ENCODE results near the gene ATF7IP2. TPM values are rescaled to one million over a fixed set of nuclear protein-coding genes. Genes with fewer than 3 reads are reported as not detected.

ATF7IP2 gene
- total RNA-seq, 1 donor from 2014 or later: 8.6 TPM

DNA sequence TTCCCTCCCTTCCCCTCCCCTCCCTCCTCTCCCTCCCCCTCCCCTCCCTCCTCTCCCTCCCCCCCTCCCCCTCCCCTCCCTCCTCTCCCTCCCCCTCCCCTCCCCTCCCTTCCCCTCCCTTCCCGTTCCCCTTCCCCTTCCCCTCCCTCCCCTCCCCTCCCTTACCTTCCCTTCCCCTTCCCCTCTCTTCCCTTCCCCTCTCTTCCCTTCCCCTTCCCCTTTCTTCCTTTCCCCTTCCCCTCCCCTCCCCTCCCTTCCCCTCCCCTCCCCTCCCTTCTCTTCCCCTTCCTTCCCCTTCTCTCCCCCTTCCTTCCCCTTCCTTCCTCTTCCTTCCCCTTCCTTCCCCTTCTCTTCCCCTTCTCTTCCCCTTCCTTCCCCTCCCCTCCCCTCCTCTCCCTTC, 133.4 kb downstream of the ATF7IP2 start:
- Mint-ChIP-seq H3K4me1 (ENCODE audit: low read depth, unreplicated experiment) (no peaks in the 10 kb centered on the region), H3K27me3 (ENCODE audit: low read depth, unreplicated experiment) (peaks cover 2% of the 10 kb centered on the region), H3K27ac (ENCODE audit: unreplicated experiment) (no peak overlapping the region), H3K4me3 (ENCODE audit: unreplicated experiment) (no peak overlapping the region), H3K36me3 (ENCODE audit: low read depth, unreplicated experiment) (no peaks in the 10 kb centered on the region), H3K9me3 (ENCODE audit: unreplicated experiment) (no peaks in the 10 kb centered on the region)
- Histone ChIP-seq H3K4me1 (ENCODE audit: insufficient read depth, low read length) (no peaks in the 10 kb centered on the region), H4K20me1 (ENCODE audit: insufficient read depth, low read length) (no peaks in the 10 kb centered on the region), H3K27ac (ENCODE audit: low read depth, low read length) (no peak overlapping the region), H3K79me2 (ENCODE audit: insufficient read depth, low read length) (no peaks in the 10 kb centered on the region), H3K36me3 (ENCODE audit: insufficient read depth, low read length) (no peaks in the 10 kb centered on the region), H3K27me3 (ENCODE audit: insufficient read depth, low read length) (no peaks in the 10 kb centered on the region), H3K9ac (ENCODE audit: low read length) (no peak overlapping the region), H3K4me2 (ENCODE audit: low read length) (no peak overlapping the region), H3K4me3 (ENCODE audit: insufficient read depth, low read depth, low read length) (no peak overlapping the region), H3K9me3 (ENCODE audit: insufficient read depth, low read depth, low read length) (no peaks in the 10 kb centered on the region), H2AFZ (ENCODE audit: low read depth, low read length) (no peak overlapping the region)
- no peak for DNase-seq (ENCODE audit: low read depth)
- TF ChIP-seq EZH2 (IDR thresholded peaks at IDR 0.05; ENCODE audit: insufficient read depth, low read length): no peak
- no peak for TF ChIP-seq CTCF (IDR thresholded peaks at IDR 0.05; ENCODE audit: insufficient read depth, low read depth, low read length)
- no peak for FAIRE-seq

DNA sequence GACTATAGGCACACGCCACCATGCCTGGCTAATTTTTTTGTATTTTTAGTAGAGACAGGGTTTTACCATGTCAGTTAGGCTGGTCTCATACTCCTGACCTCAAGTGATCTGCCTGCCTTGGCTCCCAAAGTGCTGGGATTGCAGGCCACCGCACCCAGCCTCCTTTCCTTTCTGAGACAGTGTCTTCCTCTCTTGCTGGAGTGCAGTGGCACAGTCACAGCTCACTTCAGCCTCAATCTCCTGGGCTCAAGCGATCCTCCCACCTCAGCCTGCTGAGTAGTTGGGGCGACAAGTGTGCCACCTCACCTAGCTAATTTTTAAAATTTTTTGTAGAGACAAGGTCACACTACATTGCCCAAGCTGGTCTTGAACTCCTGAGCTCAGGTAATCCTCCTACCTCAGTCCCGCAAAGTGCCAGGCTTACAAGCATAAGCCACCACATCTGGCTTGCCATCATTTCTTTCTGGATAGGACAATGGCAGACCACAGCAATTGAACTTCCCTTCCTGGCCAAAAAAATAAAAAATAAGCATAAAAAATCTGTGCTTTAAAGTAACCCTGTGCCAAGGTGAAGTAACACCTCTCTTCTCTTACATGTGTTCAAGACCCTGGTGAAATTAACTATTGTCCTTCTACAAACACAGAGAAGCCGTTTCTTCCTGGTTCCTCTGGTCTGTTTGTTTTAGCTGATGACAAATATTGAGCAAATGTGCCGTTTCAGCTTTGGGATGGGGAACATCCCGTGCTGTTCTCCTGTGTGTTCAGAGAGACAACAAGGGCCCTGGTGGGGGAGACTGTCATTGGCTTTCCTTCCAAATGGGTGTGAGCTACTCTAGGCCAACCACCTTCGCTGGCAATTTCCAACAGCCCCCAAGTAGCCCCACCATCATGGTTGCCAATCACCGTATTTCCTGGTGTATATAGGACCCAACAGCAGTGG, 134.3 kb downstream of the ATF7IP2 start:
- Histone ChIP-seq H3K4me2 (ENCODE audit: low read length) (no peak overlapping the region), H3K27ac (ENCODE audit: low read depth, low read length) (no peak overlapping the region), H3K9ac (ENCODE audit: low read length) (no peak overlapping the region), H3K4me3 (ENCODE audit: insufficient read depth, low read depth, low read length) (no peak overlapping the region), H4K20me1 (ENCODE audit: insufficient read depth, low read length) (no peaks in the 10 kb centered on the region), H3K9me3 (ENCODE audit: insufficient read depth, low read depth, low read length) (no peaks in the 10 kb centered on the region), H3K4me1 (ENCODE audit: insufficient read depth, low read length) (no peaks in the 10 kb centered on the region), H2AFZ (ENCODE audit: low read depth, low read length) (no peak overlapping the region), H3K27me3 (ENCODE audit: insufficient read depth, low read length) (no peaks in the 10 kb centered on the region), H3K79me2 (ENCODE audit: insufficient read depth, low read length) (no peaks in the 10 kb centered on the region), H3K36me3 (ENCODE audit: insufficient read depth, low read length) (no peaks in the 10 kb centered on the region)
- FAIRE-seq (no peak), DNase-seq (ENCODE audit: low read depth) (no peak)
- H3K4me3 Mint-ChIP-seq (ENCODE audit: unreplicated experiment): no peak overlapping the region
- H3K27me3 Mint-ChIP-seq (ENCODE audit: low read depth, unreplicated experiment): peaks cover 2% of the 10 kb centered on the region
- no peaks in the 10 kb centered on the region for H3K9me3 Mint-ChIP-seq (ENCODE audit: unreplicated experiment)
- H3K36me3 Mint-ChIP-seq (ENCODE audit: low read depth, unreplicated experiment): no peaks in the 10 kb centered on the region
- no peak overlapping the region for H3K27ac Mint-ChIP-seq (ENCODE audit: unreplicated experiment)
- H3K4me1 Mint-ChIP-seq (ENCODE audit: low read depth, unreplicated experiment): no peaks in the 10 kb centered on the region
- no peak for TF ChIP-seq CTCF (IDR thresholded peaks at IDR 0.05; ENCODE audit: insufficient read depth, low read depth, low read length)
